ENCODE data around the gene GGA1. TPM values are rescaled to one million over a fixed set of nuclear protein-coding genes. Genes with fewer than 3 reads are reported as not detected.
A peak's percentile ranks its signal among the peaks of the same experiment; 100 is the strongest.

Gene GGA1
- total RNA-seq, 1 donor from 2014 or later: 43.1 TPM

- no peak for FAIRE-seq
- Mint-ChIP-seq H3K27ac (ENCODE audit: unreplicated experiment) (no peak overlapping the region), H3K4me3 (ENCODE audit: unreplicated experiment) (peak overlapping the region; percentile 87), H3K27me3 (ENCODE audit: low read depth, unreplicated experiment) (no peaks in the 10 kb centered on the region), H3K36me3 (ENCODE audit: low read depth, unreplicated experiment) (peaks cover 5% of the 10 kb centered on the region), H3K9me3 (ENCODE audit: unreplicated experiment) (no peaks in the 10 kb centered on the region), H3K4me1 (ENCODE audit: low read depth, unreplicated experiment) (peaks cover 15% of the 10 kb centered on the region)
- H3K9ac ChIP-seq (ENCODE audit: low read length): peak overlapping the region; percentile 47
- no peak for DNase-seq (ENCODE audit: low read depth)
- H3K27ac ChIP-seq (ENCODE audit: low read depth, low read length): no peak overlapping the region
- peaks cover 48% of the 10 kb centered on the region for H4K20me1 ChIP-seq (ENCODE audit: insufficient read depth, low read length)
- TF ChIP-seq EZH2 (IDR thresholded peaks at IDR 0.05; ENCODE audit: insufficient read depth, low read length) (no peak), CTCF (IDR thresholded peaks at IDR 0.05; ENCODE audit: insufficient read depth, low read depth, low read length) (no peak)
- H3K27me3 ChIP-seq (ENCODE audit: insufficient read depth, low read length): no peaks in the 10 kb centered on the region
- H3K4me1 ChIP-seq (ENCODE audit: insufficient read depth, low read length): peaks cover 28% of the 10 kb centered on the region
- H3K4me3 ChIP-seq (ENCODE audit: insufficient read depth, low read depth, low read length): no peak overlapping the region
- no peak overlapping the region for H2AFZ ChIP-seq (ENCODE audit: low read depth, low read length)
- H3K4me2 ChIP-seq (ENCODE audit: low read length): peak overlapping the region; percentile 85
- no peaks in the 10 kb centered on the region for H3K9me3 ChIP-seq (ENCODE audit: insufficient read depth, low read depth, low read length)
- H3K79me2 ChIP-seq (ENCODE audit: insufficient read depth, low read length): peaks cover 61% of the 10 kb centered on the region
- H3K36me3 ChIP-seq (ENCODE audit: insufficient read depth, low read length): no peaks in the 10 kb centered on the region
Observed at GRCh38 chr22:37660709-37661045, 52.0 kb downstream of the GGA1 start.

- FAIRE-seq: no peak
- Histone ChIP-seq H3K9me3 (ENCODE audit: insufficient read depth, low read depth, low read length) (no peaks in the 10 kb centered on the region), H3K27ac (ENCODE audit: low read depth, low read length) (peak overlapping the region; percentile 83), H3K79me2 (ENCODE audit: insufficient read depth, low read length) (peaks cover 68% of the 10 kb centered on the region), H4K20me1 (ENCODE audit: insufficient read depth, low read length) (peaks cover 48% of the 10 kb centered on the region), H3K36me3 (ENCODE audit: insufficient read depth, low read length) (no peaks in the 10 kb centered on the region), H3K27me3 (ENCODE audit: insufficient read depth, low read length) (no peaks in the 10 kb centered on the region), H3K9ac (ENCODE audit: low read length) (peak overlapping the region; percentile 47), H3K4me1 (ENCODE audit: insufficient read depth, low read length) (peaks cover 28% of the 10 kb centered on the region), H2AFZ (ENCODE audit: low read depth, low read length) (no peak overlapping the region), H3K4me3 (ENCODE audit: insufficient read depth, low read depth, low read length) (peak overlapping the region; percentile 39), H3K4me2 (ENCODE audit: low read length) (peak overlapping the region; percentile 85)
- Mint-ChIP-seq H3K4me3 (ENCODE audit: unreplicated experiment) (peak overlapping the region; percentile 5), H3K27ac (ENCODE audit: unreplicated experiment) (no peak overlapping the region), H3K36me3 (ENCODE audit: low read depth, unreplicated experiment) (peaks cover 2% of the 10 kb centered on the region), H3K4me1 (ENCODE audit: low read depth, unreplicated experiment) (peaks cover 15% of the 10 kb centered on the region), H3K27me3 (ENCODE audit: low read depth, unreplicated experiment) (no peaks in the 10 kb centered on the region), H3K9me3 (ENCODE audit: unreplicated experiment) (no peaks in the 10 kb centered on the region)
- DNase-seq (ENCODE audit: low read depth): peak; percentile 74
- TF ChIP-seq CTCF (IDR thresholded peaks at IDR 0.05; ENCODE audit: insufficient read depth, low read depth, low read length) (peak; percentile 46), EZH2 (IDR thresholded peaks at IDR 0.05; ENCODE audit: insufficient read depth, low read length) (no peak)
Observed at GRCh38 chr22:37661160-37661924, 52.7 kb downstream of the GGA1 start.

DNA sequence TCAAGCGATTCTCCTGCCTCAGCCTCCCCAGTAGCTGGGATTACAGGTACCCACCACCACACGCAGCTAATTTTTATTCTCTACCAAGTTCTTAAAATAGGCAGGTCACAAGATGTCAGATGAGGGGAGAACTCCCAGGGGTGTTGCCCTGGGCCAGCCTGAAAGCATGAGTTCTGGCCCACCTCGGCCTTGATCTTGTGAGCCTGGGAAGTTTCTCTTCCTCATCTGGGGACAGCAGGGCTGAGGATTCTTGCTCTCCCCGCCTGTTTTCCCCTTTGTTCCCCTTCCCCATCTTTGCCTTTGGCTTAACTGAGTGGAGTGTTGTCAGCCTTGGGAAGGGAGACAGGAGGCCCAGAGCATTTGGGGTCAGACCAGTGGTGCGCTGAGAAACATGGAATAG, 53.4 kb downstream of the GGA1 start:
- Histone ChIP-seq H4K20me1 (ENCODE audit: insufficient read depth, low read length) (peaks cover 48% of the 10 kb centered on the region), H3K36me3 (ENCODE audit: insufficient read depth, low read length) (no peaks in the 10 kb centered on the region), H3K9me3 (ENCODE audit: insufficient read depth, low read depth, low read length) (no peaks in the 10 kb centered on the region), H3K27me3 (ENCODE audit: insufficient read depth, low read length) (no peaks in the 10 kb centered on the region), H3K9ac (ENCODE audit: low read length) (no peak overlapping the region), H3K27ac (ENCODE audit: low read depth, low read length) (no peak overlapping the region), H3K4me2 (ENCODE audit: low read length) (no peak overlapping the region), H3K79me2 (ENCODE audit: insufficient read depth, low read length) (peaks cover 70% of the 10 kb centered on the region), H3K4me1 (ENCODE audit: insufficient read depth, low read length) (peaks cover 28% of the 10 kb centered on the region), H3K4me3 (ENCODE audit: insufficient read depth, low read depth, low read length) (no peak overlapping the region), H2AFZ (ENCODE audit: low read depth, low read length) (no peak overlapping the region)
- H3K9me3 Mint-ChIP-seq (ENCODE audit: unreplicated experiment): no peaks in the 10 kb centered on the region
- no peaks in the 10 kb centered on the region for H3K27me3 Mint-ChIP-seq (ENCODE audit: low read depth, unreplicated experiment)
- no peak for TF ChIP-seq CTCF (IDR thresholded peaks at IDR 0.05; ENCODE audit: insufficient read depth, low read depth, low read length)
- no peak for TF ChIP-seq EZH2 (IDR thresholded peaks at IDR 0.05; ENCODE audit: insufficient read depth, low read length)
- H3K4me3 Mint-ChIP-seq (ENCODE audit: unreplicated experiment): no peak overlapping the region
- H3K36me3 Mint-ChIP-seq (ENCODE audit: low read depth, unreplicated experiment): peaks cover 2% of the 10 kb centered on the region
- FAIRE-seq (no peak), DNase-seq (ENCODE audit: low read depth) (no peak)
- H3K27ac Mint-ChIP-seq (ENCODE audit: unreplicated experiment): no peak overlapping the region
- H3K4me1 Mint-ChIP-seq (ENCODE audit: low read depth, unreplicated experiment): peaks cover 15% of the 10 kb centered on the region

All from astrocyte (in vitro differentiated cells and primary cell).